Measurements from ENCODE around the gene ANKS3. TPM values are rescaled to one million over a fixed set of nuclear protein-coding genes. Genes with fewer than 3 reads are reported as not detected.
A peak's percentile ranks its signal among the peaks of the same experiment; 100 is the strongest.

ANKS3 gene
- total and polyA plus RNA-seq, 2 of the 8 experiments (the other 6 are each of a cell fraction or from before 2014, with no cell fraction given) = 15.5 to 23.9 TPM

GRCh38 chr16:4766875-4767628, 33.0 kb upstream of the ANKS3 start, which contains the start of gene ZNF500:
Gene ZNF500, minus strand, starts transcription at chr16:4767162. Its CDS starts 1,184 bp downstream, at chr16:4765978.
- Histone ChIP-seq H3K23me2 (ENCODE audit: low read depth, low read length) (peaks cover 13% of the 10 kb centered on the region), H2AK5ac (ENCODE audit: low read depth, low read length) (no peak within 1 kb of the TSS), H2AFZ (ENCODE audit: low read length) (no peak within 1 kb of the TSS), H3K36me3 (ENCODE audit: control insufficient read depth in 2 of 4, insufficient read depth in 4 of 4, low read length in 3 of 4) (peaks cover 3 to 5% (median 4%) of the 10 kb centered on the region in 4 experiments; a peak in 6 of 8 replicates), H3K9me3 (ENCODE audit: insufficient read depth in 2 of 2, low read depth in 1 of 2, low read length in 1 of 2) (no peaks in the 10 kb centered on the region), H3K9ac (replicated peaks in 1 of 4; ENCODE audit: extremely low read depth in 1 of 4, low read depth in 3 of 4, low read length in 3 of 4) (peak within 1 kb of the TSS; percentile 62 to 90 (median 81)), H3K14ac (ENCODE audit: insufficient read length) (no peak within 1 kb of the TSS), H4K20me1 (replicated peaks in 1 of 2; ENCODE audit: control insufficient read depth in 1 of 2, insufficient read depth in 2 of 2, low read length in 2 of 2) (peaks cover 2 to 7% of the 10 kb centered on the region in 2 experiments), H3K27ac (ENCODE audit: low read depth, low read length) (peak within 1 kb of the TSS; percentile 72; the same call in 1 of the 2 replicates), H3K4me1 (replicated peaks in 1 of 4; ENCODE audit: control insufficient read depth in 3 of 4, insufficient read depth in 4 of 4, low read length in 3 of 4) (peaks cover 0 to 3% (median 1%) of the 10 kb centered on the region in 4 experiments; a peak in 2 of 7 replicates), H3K23ac (ENCODE audit: insufficient read length) (no peak within 1 kb of the TSS), H3K56ac (replicated peaks; ENCODE audit: insufficient read length, low read depth, low read length) (peak within 1 kb of the TSS; percentile 59), H2BK5ac (ENCODE audit: low read depth, low read length) (peak within 1 kb of the TSS; percentile 68; the same call in 1 of the 2 replicates), H3K18ac (ENCODE audit: extremely low read depth, low read length) (no peak within 1 kb of the TSS), H3K4me2 (ENCODE audit: insufficient read depth in 1 of 2, low read depth in 2 of 2, low read length in 2 of 2) (peak within 1 kb of the TSS; percentile 68 to 85), H4K8ac (ENCODE audit: extremely low read depth, insufficient read depth, low read length) (peak within 1 kb of the TSS; percentile 91; the same call in 1 of the 2 replicates), H3K4me3 (ENCODE audit: extremely low read depth in 1 of 4, insufficient read depth in 2 of 4, low read depth in 3 of 4, low read length in 4 of 4) (peak within 1 kb of the TSS; percentile 75 to 99 (median 86)), H2BK12ac (ENCODE audit: low read depth, low read length) (peak within 1 kb of the TSS; percentile 75; the same call in 1 of the 2 replicates), H4K5ac (ENCODE audit: insufficient read length, low read depth, low read length) (peak within 1 kb of the TSS; percentile 51), H4K91ac (replicated peaks; ENCODE audit: insufficient read length, low read length) (no peak within 1 kb of the TSS), H3K79me2 (ENCODE audit: control insufficient read depth in 1 of 2, insufficient read depth in 2 of 2, low read length in 2 of 2) (peaks cover 0 to 15% of the 10 kb centered on the region in 2 experiments; a peak in 2 of 4 replicates), H2BK20ac (ENCODE audit: low read length) (no peak within 1 kb of the TSS), H3K4ac (replicated peaks; ENCODE audit: insufficient read length, low read depth, low read length) (no peak within 1 kb of the TSS), H2BK15ac (ENCODE audit: low read length) (no peak within 1 kb of the TSS), H3K27me3 (replicated peaks in 1 of 4; ENCODE audit: control insufficient read depth in 3 of 4, extremely low read depth in 1 of 4, insufficient read depth in 3 of 4, low read length in 3 of 4) (no peaks in the 10 kb centered on the region), H3K79me1 (ENCODE audit: low read depth, low read length) (peaks cover 5% of the 10 kb centered on the region; the same call in 1 of the 2 replicates), H2BK120ac (replicated peaks; ENCODE audit: low read depth, low read length) (no peak within 1 kb of the TSS)
- peak; percentile 91 to 100 for DNase-seq (ENCODE audit: low read depth in 1 of 2, low spot score in 2 of 2)
- FAIRE-seq = peak; percentile 81
- 7% methylated on average over 60 of the region's 72 CpGs; no CpG with 5 or more reads in 1 of the 2 experiments for WGBS, 2 experiments (ENCODE audit: extremely low coverage in 1 of 2, insufficient coverage in 1 of 2, insufficient read length in 1 of 2, insufficient replicate concordance in 2 of 2, low coverage in 1 of 2, low lambda C conversion rate in 2 of 2, missing lambda C conversion rate in 1 of 2)
- POLR2A ChIA-PET (ENCODE audit: partially characterized antibody) = interaction anchor here (0.7 to 2.0 kb wide), 11 partner anchors 11 to 176 kb away, joined by 3 to 8 read pairs (median 3); partner anchors contain the start of genes ANKS3, DNAAF8, NUDT16L1 and UBALD1
- CTCF ChIA-PET (ENCODE audit: partially characterized antibody) = interaction anchor here (0.7 to 1.2 kb wide), 2 partner anchors 32 to 408 kb away, joined by 3 read pairs; no protein-coding TSS in a partner anchor
- peak; percentile 85 for TF ChIP-seq KDM4A (IDR thresholded peaks at IDR 0.05; ENCODE audit: low read depth, low read length, severe bottlenecking)
- peak; percentile 95 for TF ChIP-seq SP1 (IDR thresholded peaks at IDR 0.05; ENCODE audit: low read depth, low read length)
- TF ChIP-seq TAF1 (IDR thresholded peaks at IDR 0.05; ENCODE audit: low read depth, low read length) = peak; percentile 78
- TF ChIP-seq KDM5A (IDR thresholded peaks at IDR 0.05; ENCODE audit: low read length) = 0 out of 2 replicates have a peak, but pooled peaks have one; percentile 44
- peak; percentile 52; the same call in 1 of the 2 replicates for TF ChIP-seq EGR1 (IDR thresholded peaks at IDR 0.05; ENCODE audit: borderline replicate concordance, low read depth, low read length)
- no peak for TF ChIP-seq EP300 (IDR thresholded peaks at IDR 0.05; ENCODE audit: borderline replicate concordance in 1 of 2, low read depth in 2 of 2, low read length in 2 of 2)
- no peak for TF ChIP-seq GABPA (IDR thresholded peaks at IDR 0.05; ENCODE audit: borderline replicate concordance, insufficient read depth, low read length)
- peak; percentile 62; the same call in 1 of the 2 replicates for TF ChIP-seq TBP (IDR thresholded peaks at IDR 0.05; ENCODE audit: low read depth, low read length)
- peak; percentile 86 for TF ChIP-seq PHF8 (conservative IDR thresholded peaks at IDR 0.05; ENCODE audit: low read depth, low read length)
- TF ChIP-seq POLR2A (IDR thresholded peaks at IDR 0.05; ENCODE audit: control extremely low read depth in 1 of 2, low read depth in 2 of 2, low read length in 2 of 2) = peak in 1 of 2 experiments; percentile 72; a peak in 1 of 3 replicates
- no peak for TF ChIP-seq SP2 (IDR thresholded peaks at IDR 0.05; ENCODE audit: low read length)

All from H1 (cell line).